Glomerular visceral epithelial cell (primary cell): ENCODE data around the gene SYNJ2.

Experiments
- DNase-seq: peaks from one replicate; pipeline ENCODE4 v3.0.0-alpha.2; 2016; ENCODE audit errors: extremely low spot score

Gene SYNJ2

GRCh38 chr6:158013904-158014504 lies 32.3 kb downstream of the SYNJ2 start:
- DNase-seq = no peak

GRCh38 chr6:158014505-158015187 lies 33.0 kb downstream of the SYNJ2 start:
- DNase-seq = no peak

GRCh38 chr6:158015188-158015506 lies 33.5 kb downstream of the SYNJ2 start:
- no peak for DNase-seq

GRCh38 chr6:158016571-158017383 lies 35.1 kb downstream of the SYNJ2 start:
- DNase-seq = no peak

GRCh38 chr6:158017621-158018040 lies 36.0 kb downstream of the SYNJ2 start:
- no peak for DNase-seq

- no peak for DNase-seq
Measured at GRCh38 chr6:158018041-158018771, 36.5 kb downstream of the SYNJ2 start.

GRCh38 chr6:158018851-158019361 lies 37.2 kb downstream of the SYNJ2 start:
- DNase-seq = no peak

GRCh38 chr6:158019416-158019815 lies 37.8 kb downstream of the SYNJ2 start:
- no peak for DNase-seq

- no peak for DNase-seq
Measured at GRCh38 chr6:158020272-158020711, 38.6 kb downstream of the SYNJ2 start.

- DNase-seq = no peak
Measured at GRCh38 chr6:158020811-158021210, 39.1 kb downstream of the SYNJ2 start.

GRCh38 chr6:158021376-158021775 lies 39.7 kb downstream of the SYNJ2 start:
- no peak for DNase-seq

GRCh38 chr6:158021814-158022748 lies 40.4 kb downstream of the SYNJ2 start:
- DNase-seq = no peak

GRCh38 chr6:158022749-158023596 lies 41.3 kb downstream of the SYNJ2 start:
- no peak for DNase-seq

- no peak for DNase-seq
Measured at GRCh38 chr6:158023597-158023939, 41.9 kb downstream of the SYNJ2 start.

GRCh38 chr6:158024566-158025297 lies 43.1 kb downstream of the SYNJ2 start:
- DNase-seq = no peak

GRCh38 chr6:158026054-158026900 lies 44.6 kb downstream of the SYNJ2 start:
- DNase-seq = peak; percentile 99

- peak; percentile 39 for DNase-seq
Measured at GRCh38 chr6:158026901-158027589, 45.4 kb downstream of the SYNJ2 start.
